NAMALWA (cell line): ENCODE data around the gene TBC1D8.
"Not testable (repeated sequence)": the region's sequence is repeated elsewhere in the genome, so short reads cannot be mapped to it uniquely, and the experiment has no call there.

Experiments
- DNase-seq: peaks from one replicate; pipeline ENCODE4 v3.0.0-alpha.2; 2015; ENCODE audit warnings: low spot score

The TBC1D8 gene

GRCh38 chr2:101151146-101151858, at the start of gene TBC1D8:
Gene TBC1D8 (minus strand): TSS chr2:101151382. CDS start chr2:101151253, 129 bp downstream.
- DNase-seq, result no peak

GRCh38 chr2:101200676-101201075, 49.5 kb upstream of the TBC1D8 start:
- no peak for DNase-seq

DNA sequence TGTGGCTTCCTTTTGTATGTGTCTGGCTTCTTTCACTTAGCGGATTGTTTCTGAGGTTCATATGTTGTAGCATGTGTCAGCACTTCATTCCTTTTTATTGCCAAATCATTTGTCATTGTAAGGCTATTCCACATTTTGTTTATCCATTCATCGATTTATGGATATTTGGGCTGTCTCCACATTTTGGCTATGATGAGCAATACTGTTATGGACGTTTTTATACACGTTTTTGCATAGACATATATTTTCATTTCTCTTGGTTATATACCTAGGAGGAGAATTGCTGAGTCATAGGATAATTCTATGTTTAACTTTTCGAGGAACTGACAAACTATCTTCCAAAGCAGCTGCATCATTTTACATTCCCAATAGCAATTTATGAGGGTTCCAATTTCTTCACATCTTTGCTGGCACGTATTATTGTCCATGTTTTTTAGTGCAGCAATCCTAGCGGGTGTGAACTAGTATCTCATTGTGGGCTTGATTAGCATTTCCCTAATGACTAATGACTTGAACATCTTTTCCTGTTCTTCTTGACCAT, 48.1 kb upstream of the TBC1D8 start:
- no peak for DNase-seq

DNA sequence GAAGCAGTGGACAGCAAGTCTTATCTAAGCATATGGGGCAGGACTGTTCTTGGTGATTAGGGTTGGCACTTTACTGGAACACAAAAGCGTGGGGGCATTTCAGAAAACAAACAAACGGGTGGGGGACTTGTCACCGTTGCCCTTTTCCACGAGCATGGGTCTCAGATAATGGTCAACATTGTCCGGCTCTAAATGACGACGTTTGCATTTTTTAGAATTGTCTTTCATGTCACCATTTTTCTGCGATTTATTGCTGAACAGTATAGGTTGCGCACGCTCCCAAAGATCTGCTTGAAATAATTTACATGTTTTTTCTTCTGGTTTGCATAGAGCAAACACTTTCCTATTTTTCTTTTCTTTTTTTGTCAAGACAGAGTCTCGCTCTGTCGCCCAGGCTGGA, 46.6 kb upstream of the TBC1D8 start:
- DNase-seq, result no peak

GRCh38 chr2:101197215-101197745, 46.1 kb upstream of the TBC1D8 start:
- peak; percentile 47 for DNase-seq

GRCh38 chr2:101195871-101196661, 44.9 kb upstream of the TBC1D8 start:
- DNase-seq, result no peak

DNA sequence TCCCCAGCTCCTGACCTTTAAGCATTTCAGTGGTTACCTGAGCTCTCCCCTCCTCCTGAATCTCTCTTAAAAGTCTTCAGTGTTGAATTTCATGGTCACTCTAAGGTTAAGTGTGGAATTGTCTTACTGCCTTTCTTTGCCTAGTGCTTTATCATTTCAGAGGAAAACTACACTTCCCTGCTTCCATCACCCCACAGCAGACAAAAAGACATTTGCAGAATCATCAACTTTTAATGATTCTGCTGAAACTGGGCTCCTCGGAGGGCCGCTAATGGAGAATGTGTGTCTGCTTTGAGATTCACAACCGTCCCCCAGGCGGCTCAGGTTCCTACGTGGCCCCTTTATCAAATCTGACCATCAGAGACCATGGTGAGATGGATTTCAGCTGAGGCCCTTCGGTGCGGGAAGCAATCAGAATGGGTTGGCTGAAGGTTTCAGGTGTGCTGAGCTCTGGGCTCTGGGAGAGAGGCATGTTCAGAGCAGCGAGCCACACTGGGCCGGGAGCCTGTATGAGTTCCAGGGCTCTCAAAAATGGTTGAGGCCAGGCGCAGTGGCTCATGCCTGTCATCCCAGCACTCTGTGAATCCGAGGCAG, 41.9 kb upstream of the TBC1D8 start:
- no peak for DNase-seq

- no peak for DNase-seq
Measured at GRCh38 chr2:101190747-101191516, 39.8 kb upstream of the TBC1D8 start.

DNA sequence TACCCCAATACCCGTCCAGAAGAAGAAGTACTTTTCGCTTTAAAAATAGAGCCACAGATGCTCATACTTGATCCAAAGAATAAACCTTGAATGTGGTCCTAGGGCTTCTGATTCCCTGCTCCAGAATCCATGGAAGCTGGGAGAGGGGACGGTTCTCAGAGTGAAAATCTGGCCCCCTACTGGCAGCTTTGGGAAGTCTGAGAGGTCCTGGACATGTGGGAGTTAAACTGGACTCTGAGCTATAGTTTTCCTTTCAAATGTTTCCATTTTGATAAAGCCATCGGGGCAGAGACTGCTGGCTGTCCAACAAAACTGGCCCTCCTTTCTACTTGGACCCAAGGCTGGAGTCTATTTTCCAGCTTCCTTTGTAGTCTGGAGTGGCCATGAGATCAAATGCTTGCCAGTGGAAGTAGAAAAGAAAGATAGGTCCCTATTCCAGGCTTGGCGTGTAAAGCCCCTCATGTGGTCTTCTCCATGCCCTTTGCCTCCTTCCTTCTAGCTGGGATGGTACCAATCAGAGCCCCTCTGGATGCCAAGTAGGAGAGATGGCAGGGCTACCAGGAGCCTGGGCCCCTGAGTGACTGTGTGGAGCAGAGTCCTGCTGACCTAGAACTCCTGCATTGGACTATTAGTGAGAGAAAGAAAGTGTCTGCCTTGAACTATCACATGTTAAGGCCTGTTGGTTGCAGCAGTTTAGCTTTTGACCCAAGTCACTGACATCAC, 37.7 kb upstream of the TBC1D8 start:
- peak; percentile 15 for DNase-seq

- DNase-seq, result no peak
Measured at GRCh38 chr2:101187131-101187530, 35.9 kb upstream of the TBC1D8 start.

DNA sequence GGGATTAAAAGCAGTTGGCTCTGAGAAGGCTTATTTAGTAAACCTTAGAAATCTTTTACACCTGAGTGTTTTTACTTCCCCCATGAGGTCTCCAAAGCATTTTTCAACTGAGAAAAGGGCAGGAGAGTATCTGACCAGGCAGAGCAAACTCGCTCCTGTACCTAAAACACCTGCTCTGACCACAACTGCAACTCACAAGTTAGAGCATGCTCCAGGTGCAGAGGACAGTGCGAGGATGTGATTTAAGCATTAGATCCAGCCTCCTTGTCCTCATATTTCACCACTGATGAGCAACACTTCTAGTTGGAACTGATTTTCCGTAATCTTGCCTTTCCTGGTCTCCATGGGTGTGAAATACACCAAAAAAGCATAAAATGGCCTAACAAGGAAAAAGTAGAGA, 34.5 kb upstream of the TBC1D8 start:
- DNase-seq, result no peak

GRCh38 chr2:101185085-101185484, 33.9 kb upstream of the TBC1D8 start:
- no peak for DNase-seq

- no peak for DNase-seq
Measured at GRCh38 chr2:101179982-101180381, 28.8 kb upstream of the TBC1D8 start.

GRCh38 chr2:101176803-101177202, 25.6 kb upstream of the TBC1D8 start:
- DNase-seq, result no peak

- no peak for DNase-seq
Measured at GRCh38 chr2:101175991-101176390, 24.8 kb upstream of the TBC1D8 start.

DNA sequence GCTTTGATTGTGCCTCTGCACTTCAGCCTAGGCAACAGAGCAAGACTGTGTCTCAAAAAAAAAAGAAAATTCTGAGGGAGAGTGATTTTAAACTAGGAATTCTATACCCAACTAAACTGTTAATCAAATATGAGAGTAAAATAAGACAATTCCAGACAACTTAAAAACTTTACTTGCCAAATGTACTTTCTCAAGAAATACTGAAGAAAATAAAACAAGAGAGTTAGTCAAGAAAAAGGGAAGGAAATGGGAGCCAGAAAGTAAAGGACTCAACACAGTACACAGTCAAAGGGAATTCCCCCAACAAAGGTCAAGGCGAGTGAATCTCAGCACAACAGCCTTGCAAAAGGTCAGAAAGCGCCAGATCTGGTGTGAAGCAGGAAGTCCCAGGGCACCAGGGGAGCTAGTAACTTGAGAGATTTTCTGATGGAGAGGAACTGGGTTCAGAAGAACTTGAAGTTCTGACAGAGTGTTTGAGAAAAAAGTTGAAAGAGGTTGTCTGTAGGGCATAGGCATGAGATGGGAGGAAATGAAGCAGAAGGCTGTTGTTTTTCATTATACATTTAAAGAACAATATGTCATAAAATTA, 22.6 kb upstream of the TBC1D8 start:
- DNase-seq, result peak; percentile 55

DNA sequence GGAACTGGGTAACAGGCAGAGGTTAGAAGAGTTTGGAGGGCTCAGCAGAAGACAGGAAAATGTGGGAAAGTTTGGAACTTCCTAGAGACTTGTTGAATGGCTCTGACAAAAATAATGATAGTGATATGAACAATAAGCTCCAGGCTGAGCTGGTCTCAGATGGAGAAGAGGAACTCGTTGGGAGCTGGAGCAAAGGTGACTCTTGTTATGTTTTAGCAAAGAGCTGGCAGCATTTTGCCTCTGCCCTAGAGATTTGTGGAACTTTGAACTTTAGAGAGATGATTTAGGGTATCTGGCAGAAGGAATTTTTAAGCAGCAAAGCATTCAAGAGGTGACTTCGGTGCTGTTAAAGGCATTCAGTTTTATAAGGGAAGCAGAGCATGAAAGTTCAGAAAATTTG, 18.6 kb upstream of the TBC1D8 start:
- DNase-seq, result not testable (repeated sequence)

- DNase-seq, result no peak
Measured at GRCh38 chr2:101168706-101169105, 17.5 kb upstream of the TBC1D8 start.

DNA sequence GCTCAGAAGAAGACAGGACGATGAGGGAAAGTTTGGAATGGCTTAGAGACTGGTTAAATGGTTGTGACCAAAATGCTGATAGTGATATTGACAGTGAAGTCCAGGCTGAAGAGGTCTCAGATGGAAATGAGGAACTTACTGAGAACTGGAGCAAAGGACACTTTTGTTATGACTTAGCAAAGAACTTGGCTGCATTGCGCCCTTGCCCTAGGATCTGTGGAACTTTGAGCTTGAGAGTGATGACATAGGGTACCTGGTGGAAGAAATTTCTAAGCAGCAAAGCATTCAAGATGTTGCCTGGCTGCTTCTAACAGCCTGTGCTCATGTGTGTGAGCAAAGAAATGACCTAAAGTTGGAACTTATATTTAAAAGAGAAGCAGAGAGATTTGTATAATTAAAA, 16.4 kb upstream of the TBC1D8 start:
- DNase-seq, result not testable (repeated sequence)

DNA sequence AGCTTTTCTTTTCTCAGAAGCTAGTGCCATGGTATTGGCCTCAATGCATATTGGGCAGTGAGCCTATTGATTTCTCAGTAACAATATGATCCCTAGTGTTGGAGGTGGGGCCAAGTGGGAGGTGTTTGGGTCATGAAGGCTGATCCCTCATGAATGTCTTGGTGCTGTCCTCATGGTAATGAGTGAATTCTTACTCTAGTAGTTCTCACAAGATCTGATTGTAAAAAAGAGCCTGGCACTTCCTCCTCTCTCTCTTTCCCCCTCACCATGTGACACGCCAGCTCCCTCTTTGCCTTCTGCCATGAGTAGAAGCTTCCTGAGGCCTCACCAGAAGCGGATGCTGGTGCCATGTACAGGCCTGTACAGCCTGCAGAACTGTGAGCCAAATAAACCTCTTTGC, 12.8 kb upstream of the TBC1D8 start:
- no peak for DNase-seq
